NCI-H774 (cell line): ENCODE results near the gene WNT6.
"Not testable (repeated sequence)": the region's sequence is repeated elsewhere in the genome, so short reads cannot be mapped to it uniquely, and the experiment has no call there.

Experiments used
- DNase-seq: peaks from one replicate; lab custom pipeline; 2025; lab: John Stamatoyannopoulos, UW

Gene WNT6

GRCh38 chr2:218830526-218831306 lies 28.9 kb upstream of the WNT6 start:
- DNase-seq = no peak

GRCh38 chr2:218831378-218831990 lies 28.1 kb upstream of the WNT6 start, which contains the start of gene PRKAG3:
Gene PRKAG3 (minus strand): TSS chr2:218831803.
- no peak for DNase-seq

- DNase-seq = no peak
Measured at GRCh38 chr2:218832081-218832480, 27.5 kb upstream of the WNT6 start.

- DNase-seq = no peak
Measured at GRCh38 chr2:218832520-218832919, 27.1 kb upstream of the WNT6 start.

GRCh38 chr2:218833023-218833609 lies 26.5 kb upstream of the WNT6 start:
- DNase-seq = no peak

GRCh38 chr2:218834685-218835084 lies 24.9 kb upstream of the WNT6 start:
- DNase-seq = no peak

- no peak for DNase-seq
Measured at GRCh38 chr2:218837495-218837894, 22.1 kb upstream of the WNT6 start.

- DNase-seq = no peak
Measured at GRCh38 chr2:218839430-218839829, 20.2 kb upstream of the WNT6 start.

- no peak for DNase-seq
Measured at GRCh38 chr2:218839888-218840287, 19.7 kb upstream of the WNT6 start.

- not testable (repeated sequence) for DNase-seq
Measured at GRCh38 chr2:218844334-218844733, 15.3 kb upstream of the WNT6 start.

GRCh38 chr2:218846963-218847362 lies 12.6 kb upstream of the WNT6 start:
- DNase-seq = not testable (repeated sequence)

- DNase-seq = no peak
Measured at GRCh38 chr2:218849721-218850120, 9.9 kb upstream of the WNT6 start.

GRCh38 chr2:218850796-218851195 lies 8.8 kb upstream of the WNT6 start:
- no peak for DNase-seq

- DNase-seq = no peak
Measured at GRCh38 chr2:218851286-218851685, 8.3 kb upstream of the WNT6 start.

- DNase-seq = peak; percentile 33
Measured at GRCh38 chr2:218852911-218853667, 6.5 kb upstream of the WNT6 start.

GRCh38 chr2:218853766-218854165 lies 5.8 kb upstream of the WNT6 start:
- no peak for DNase-seq

- no peak for DNase-seq
Measured at GRCh38 chr2:218854860-218855259, 4.7 kb upstream of the WNT6 start.

- DNase-seq = no peak
Measured at GRCh38 chr2:218855305-218856166, 4.1 kb upstream of the WNT6 start.

- no peak for DNase-seq
Measured at GRCh38 chr2:218856167-218856895, 3.3 kb upstream of the WNT6 start.

GRCh38 chr2:218856896-218857243 lies 2.7 kb upstream of the WNT6 start:
- no peak for DNase-seq
